ENCODE data around the gene DTYMK.
"Not testable (repeated sequence)": the region's sequence is repeated elsewhere in the genome, so short reads cannot be mapped to it uniquely, and the experiment has no call there.

DTYMK gene

GRCh38 chr2:241732513-241733186, 46.0 kb upstream of the DTYMK start:
- DNase-seq (ENCODE audit: low read depth, low spot score); H3K4me3 ChIP-seq (ENCODE audit: low read depth, low read length): not testable (repeated sequence)
- ChIA-PET CTCF (interaction anchor here (0.8 to 3.4 kb wide), 12 partner anchors 8 to 74 kb away, joined by 3 to 22 read pairs (median 6); no protein-coding TSS in a partner anchor), POLR2A (interaction anchor here (0.7 to 2.0 kb wide), 2 partner anchors 31 to 42 kb away, joined by 3 to 4 read pairs; partner anchors contain the start of gene ING5)
- peak; percentile 28 for TF ChIP-seq CTCF (IDR thresholded peaks at IDR 0.05; ENCODE audit: insufficient read depth, low read length, missing control alignments)

- no peak for DNase-seq (ENCODE audit: low read depth, low spot score)
- H3K4me3 ChIP-seq (ENCODE audit: low read depth, low read length) = no peak overlapping the region
- ChIA-PET POLR2A (no interaction called here), CTCF (interaction anchor here (1.0 to 2.8 kb wide), 10 partner anchors 9 to 653 kb away, joined by 3 to 13 read pairs (median 6); partner anchors contain the start of gene ING5)
- TF ChIP-seq CTCF (IDR thresholded peaks at IDR 0.05; ENCODE audit: insufficient read depth, low read length, missing control alignments) = no peak
Observed at GRCh38 chr2:241730671-241731293, 44.2 kb upstream of the DTYMK start.

GRCh38 chr2:241729868-241730267, 43.3 kb upstream of the DTYMK start:
- DNase-seq (ENCODE audit: low read depth, low spot score) = no peak
- no peak overlapping the region for H3K4me3 ChIP-seq (ENCODE audit: low read depth, low read length)
- no peak for TF ChIP-seq CTCF (IDR thresholded peaks at IDR 0.05; ENCODE audit: insufficient read depth, low read length, missing control alignments)
- ChIA-PET POLR2A (no interaction called here), CTCF (interaction anchor here (1.5 to 2.8 kb wide), 6 partner anchors 8 to 879 kb away, joined by 4 to 13 read pairs (median 8); partner anchors contain the start of gene ING5)

DNA sequence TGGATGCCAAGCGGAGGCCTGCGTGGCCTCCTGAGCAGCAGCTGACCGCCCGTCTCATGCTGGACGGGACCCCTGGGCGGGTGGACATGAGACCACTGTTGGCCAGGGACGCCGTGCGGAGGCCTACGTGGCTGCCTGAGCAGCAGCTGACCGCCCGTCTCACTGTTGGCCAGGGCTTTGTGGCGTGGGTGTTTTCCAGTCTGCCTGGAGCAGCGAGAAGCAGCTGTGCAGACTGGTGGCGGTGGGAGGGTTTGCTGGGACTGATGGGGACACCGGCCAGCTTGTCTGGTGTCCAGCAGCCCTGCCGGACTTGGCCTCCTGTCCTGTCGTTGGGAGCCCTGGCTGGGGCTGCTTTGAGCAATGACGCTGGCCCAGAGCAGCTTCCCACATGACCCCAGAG, 42.0 kb upstream of the DTYMK start:
- TF ChIP-seq CTCF (IDR thresholded peaks at IDR 0.05; ENCODE audit: insufficient read depth, low read length, missing control alignments) = no peak
- CTCF ChIA-PET = interaction anchor here (0.6 to 1.5 kb wide), 3 partner anchors 30 to 877 kb away, joined by 3 to 6 read pairs (median 4); no protein-coding TSS in a partner anchor
- DNase-seq (ENCODE audit: low read depth, low spot score) = no peak
- POLR2A ChIA-PET = no interaction called here
- no peak overlapping the region for H3K4me3 ChIP-seq (ENCODE audit: low read depth, low read length)

- ChIA-PET POLR2A (no interaction called here), CTCF (interaction anchor here (1.1 to 1.6 kb wide), 2 partner anchors 12 to 150 kb away, joined by 4 to 6 read pairs; no protein-coding TSS in a partner anchor)
- no peak for TF ChIP-seq CTCF (IDR thresholded peaks at IDR 0.05; ENCODE audit: insufficient read depth, low read length, missing control alignments)
- H3K4me3 ChIP-seq (ENCODE audit: low read depth, low read length) = no peak overlapping the region
- no peak for DNase-seq (ENCODE audit: low read depth, low spot score)
Observed at GRCh38 chr2:241728000-241728399, 41.4 kb upstream of the DTYMK start.

DNA sequence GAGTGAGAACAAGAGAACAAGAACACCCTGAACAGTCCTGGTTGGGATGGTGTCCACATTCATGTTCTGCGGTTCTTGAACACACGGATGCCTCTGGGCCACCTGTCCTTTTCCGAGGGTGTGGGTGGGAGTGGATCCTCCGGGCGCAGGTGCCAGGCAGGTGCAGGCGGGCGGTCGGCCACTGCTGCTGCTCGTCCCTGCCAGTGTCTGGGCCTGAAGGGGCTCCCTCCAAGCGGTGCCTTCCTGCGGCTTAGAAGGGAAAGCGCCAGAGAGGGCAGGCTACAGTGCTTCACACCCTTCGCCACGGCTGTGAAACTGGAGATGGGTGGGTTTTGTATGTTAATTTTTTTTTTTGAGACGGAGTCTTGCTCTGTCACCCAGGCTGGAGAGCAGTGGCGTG, 39.8 kb upstream of the DTYMK start:
- POLR2A ChIA-PET = interaction anchor here (1.4 kb wide), 1 partner anchor 23 kb away, joined by 3 read pairs; no protein-coding TSS in a partner anchor

More for the DNA sequence above, 39.8 kb upstream of the DTYMK start:
- no peak for TF ChIP-seq CTCF (IDR thresholded peaks at IDR 0.05; ENCODE audit: insufficient read depth, low read length, missing control alignments)
- no peak overlapping the region for H3K4me3 ChIP-seq (ENCODE audit: low read depth, low read length)
- CTCF ChIA-PET = interaction anchor here (0.9 to 1.6 kb wide), 3 partner anchors 9 to 23 kb away, joined by 3 to 4 read pairs (median 3); no protein-coding TSS in a partner anchor
- DNase-seq (ENCODE audit: low read depth, low spot score) = no peak

Measured in AG04449 (cell line).